T-cell (primary cell): ENCODE data around the gene ZNF563. TPM values are rescaled to one million over a fixed set of nuclear protein-coding genes. Genes with fewer than 3 reads are reported as not detected.

Experiments used
- ATAC-seq, 4 experiments: fragments of 200-7000 bp in 3 of 4; fragments of 150-1000 bp in 1 of 4; cut with Tn5 transposase; replicated peaks in 1 of 4; 1 replicate in 3 of 4; 2 replicates in 1 of 4; pipeline ENCODE4 v1.10.0; 2021; ENCODE audit warnings: moderate library complexity in 3 of 4, mild to moderate bottlenecking in 2 of 4, moderate number of reproducible peaks in 1 of 4
- CTCF ChIA-PET, 2 donors: fragments of 300-600 bp; sonication (Branson Sonifier 250); formaldehyde crosslinking; loops; one replicate each; lab custom pipeline; 2022; ENCODE audit warnings: antibody characterized with exemption in 2 of 2; lab: Charles Lee
- POLR2A ChIA-PET, 2 donors: fragments of 300-600 bp; sonication (Branson Sonifier 250); formaldehyde crosslinking; loops; one replicate each; lab custom pipeline; 2022; ENCODE audit warnings: antibody characterized with exemption in 2 of 2; lab: Charles Lee
- DNase-seq, 35 experiments: peaks; one replicate each; pipeline versions ENCODE4 v3.0.0 to v3.0.0-alpha.2; 2013 to 2023
- H3K27ac ChIP-seq: one replicate; pipeline ENCODE4 v1.5.1; 2013; ENCODE audit warnings: low read length
- H3K27me3 ChIP-seq, 2 experiments: replicated peaks in 1 of 2; 1 replicate in 1 of 2; 2 replicates in 1 of 2; pipeline versions ENCODE4 v1.6.1 to v1.7.0; 2013; ENCODE audit warnings: low read length in 1 of 2, mixed read lengths in 1 of 2; ENCODE audit not compliant: control insufficient read depth in 2 of 2, insufficient read depth in 2 of 2; ENCODE audit errors: extremely low read depth in 1 of 2
- H3K36me3 ChIP-seq, 2 donors: 1 replicate in 1 of 2; 2 replicates in 1 of 2; pipeline versions ENCODE4 v1.6.1 to v1.7.0; 2013; ENCODE audit warnings: low read length in 1 of 2; ENCODE audit not compliant: control insufficient read depth in 2 of 2, insufficient read depth in 1 of 2; ENCODE audit errors: extremely low read depth in 1 of 2
- H3K4me1 ChIP-seq, 2 experiments: 1 replicate in 1 of 2; 2 replicates in 1 of 2; pipeline versions ENCODE4 v1.6.1 to v1.7.0; 2013; ENCODE audit warnings: low read length in 2 of 2, mixed read lengths in 1 of 2; ENCODE audit not compliant: insufficient read depth in 2 of 2, control insufficient read depth in 1 of 2; ENCODE audit errors: extremely low read depth in 1 of 2
- H3K4me3 ChIP-seq, 2 donors: 1 replicate in 1 of 2; 2 replicates in 1 of 2; pipeline versions ENCODE4 v1.5.1 to v1.7.0; 2013; ENCODE audit warnings: mild to moderate bottlenecking in 2 of 2, low read length in 1 of 2, moderate library complexity in 1 of 2; ENCODE audit not compliant: control insufficient read depth in 1 of 2; ENCODE audit errors: extremely low read depth in 1 of 2
- H3K9me3 ChIP-seq: 2 replicates; pipeline ENCODE4 v1.7.0; 2013
- H3K27ac Mint-ChIP-seq, 2 donors: one replicate each; pipeline ENCODE4 v1.8.0; 2020 to 2021; ENCODE audit warnings: mild to moderate bottlenecking in 2 of 2, mixed read lengths in 2 of 2
- H3K27me3 Mint-ChIP-seq, 2 donors: one replicate each; pipeline ENCODE4 v1.8.0; 2021 to 2022; ENCODE audit warnings: mixed read lengths in 2 of 2
- H3K36me3 Mint-ChIP-seq: one replicate; pipeline ENCODE4 v1.8.0; 2021; ENCODE audit warnings: mixed read lengths
- H3K4me1 Mint-ChIP-seq, 3 donors: one replicate each; pipeline ENCODE4 v1.8.0; 2020 to 2022; ENCODE audit warnings: mixed read lengths in 3 of 3, mild to moderate bottlenecking in 1 of 3
- H3K4me3 Mint-ChIP-seq, 3 donors: one replicate each; pipeline ENCODE4 v1.8.0; 2020 to 2022; ENCODE audit warnings: mild to moderate bottlenecking in 3 of 3, mixed read lengths in 3 of 3, moderate library complexity in 3 of 3
- H3K9me3 Mint-ChIP-seq, 3 donors: one replicate each; pipeline ENCODE4 v1.8.0; 2020 to 2022; ENCODE audit warnings: mixed read lengths in 3 of 3
- WGBS: methylation state at CpG from one replicate; pipeline ENCODE4 v1.1.5; 2013; ENCODE audit warnings: missing lambda C conversion rate; ENCODE audit not compliant: insufficient coverage; 5-methylcytosine and 5-hydroxymethylcytosine counted together
- total RNA-seq, 35 experiments: library from RNA in 6 of 35; stranded (reverse) in 6 of 35; fragments of 120-200 nt in 1 of 35; gene quantifications; one replicate each; pipeline versions ENCODE4 v1.2.1 to v1.2.4 and lab custom pipeline; 2013 to 2026

Gene ZNF563
- total RNA-seq (10 to 100 TPM in 3 of 5 donors, 1 to 10 TPM in 2; 2.8 to 15.6 (median 13.9) TPM), total RNA-seq (lab: John Stamatoyannopoulos, UW) (3.2 to 33.2 (median 11.3) reads per million in 29 experiments)
- 9.4 TPM for total RNA-seq (2013)

DNA sequence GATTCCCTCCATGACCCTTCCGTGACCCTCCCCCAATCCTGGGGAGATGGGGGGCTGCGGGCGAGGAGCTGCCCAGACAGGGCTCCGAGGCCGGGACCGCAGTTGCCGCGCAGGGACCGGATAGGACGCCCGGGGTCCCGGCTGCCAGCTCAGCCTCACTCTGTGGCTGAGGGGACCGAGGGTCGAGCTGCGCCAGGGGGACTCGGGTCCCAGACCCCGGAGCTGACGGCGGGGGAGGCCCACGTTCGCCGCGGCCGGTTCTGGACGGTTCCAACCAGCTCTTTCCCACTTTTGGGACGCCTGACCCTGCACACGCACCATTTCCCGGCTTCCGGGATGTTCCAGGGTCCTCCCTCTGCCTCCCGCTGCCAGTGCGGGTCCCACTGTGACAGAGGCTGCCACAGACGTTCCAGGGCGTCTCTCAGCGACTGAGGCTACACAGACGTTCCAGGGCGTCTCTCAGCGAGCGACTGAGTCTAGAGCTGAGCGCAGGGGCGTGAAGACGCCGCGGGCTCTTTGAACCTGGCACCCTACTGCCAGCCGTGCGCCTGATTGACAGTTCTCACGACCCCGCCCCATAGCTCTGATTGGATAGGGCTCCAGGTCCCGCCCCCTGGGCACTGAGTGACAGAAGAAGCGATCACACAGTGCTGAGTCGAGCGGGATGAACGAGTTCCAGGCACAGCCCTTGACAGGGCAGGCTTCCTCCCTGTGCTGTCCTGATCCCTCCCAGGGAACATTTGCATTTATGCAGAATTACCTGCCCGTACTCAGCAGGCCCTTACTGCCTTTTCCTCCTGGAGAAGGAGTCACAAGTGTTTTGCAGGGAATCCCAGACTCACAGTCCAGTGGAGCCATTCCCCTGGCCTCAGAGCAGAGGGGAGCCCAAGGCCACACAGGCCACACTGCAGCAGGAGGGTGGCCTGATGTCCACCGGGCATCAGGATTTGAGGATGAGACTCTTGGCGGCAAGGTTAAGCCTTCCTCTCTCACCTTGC lies at the start of gene ZNF563:
ZNF563 (minus strand) TSS at position 472 of the 998 bp plus-strand sequence; CDS start at position 321, 151 bp downstream.
- H3K36me3 ChIP-seq: no peaks in the 10 kb centered on the region
- Mint-ChIP-seq H3K4me3 (peak within 1 kb of the TSS; percentile 91 to 98 (median 96)), H3K4me1 (peaks cover 39 to 42% (median 41%) of the 10 kb centered on the region in 3 donors), H3K27ac (peak within 1 kb of the TSS; percentile 97 to 98), H3K27me3 (no peaks in the 10 kb centered on the region), H3K9me3 (no peaks in the 10 kb centered on the region), H3K36me3 (no peaks in the 10 kb centered on the region)
- peak within 1 kb of the TSS; percentile 89 to 94 for H3K4me3 ChIP-seq
- H3K27me3 ChIP-seq: no peaks in the 10 kb centered on the region
- ATAC-seq: peak; percentile 96 to 98 (median 98)
- H3K9me3 ChIP-seq: no peaks in the 10 kb centered on the region
- 2% methylated on average over 53 of the region's 55 CpGs for WGBS
- peak within 1 kb of the TSS; percentile 90 for H3K27ac ChIP-seq
- H3K4me1 ChIP-seq: peaks cover 15 to 26% of the 10 kb centered on the region in 2 experiments
- DNase-seq: peak; percentile 94 to 99 (median 97)
- POLR2A ChIA-PET: interaction anchor here (0.5 to 1.9 kb wide), 10 partner anchors 9 to 1204 kb away, joined by 3 to 8 read pairs (median 5); partner anchors contain the start of genes ZNF136 (in 2 of the 2), ZNF44 (in 2 of the 2) and ZNF442 (in 1 of the 2)
- CTCF ChIA-PET: interaction anchor here (0.5 to 1.6 kb wide), 9 partner anchors 32 to 344 kb away, joined by 3 to 6 read pairs (median 4); partner anchors contain the start of genes ZNF136 (in 1 of the 2), ZNF20 (in 1 of the 2), ZNF442 (in 1 of the 2) and ZNF443 (in 1 of the 2)

DNA sequence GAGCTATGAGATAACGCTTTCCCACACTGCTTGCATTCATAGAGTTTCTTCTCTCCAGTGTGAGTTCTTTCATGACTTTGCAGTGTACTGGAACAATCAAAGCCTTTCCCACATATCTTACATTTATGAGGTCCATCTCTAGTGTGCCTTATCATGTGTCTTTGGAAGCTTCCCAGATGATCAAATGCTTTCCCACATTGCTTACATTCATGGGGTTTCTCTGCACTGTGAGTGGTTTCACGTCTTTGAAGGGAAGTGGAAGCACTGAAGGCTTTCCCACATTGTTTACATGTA lies 47.0 kb upstream of the ZNF563 start:
- H3K4me1 ChIP-seq: no peaks in the 10 kb centered on the region
- H3K9me3 ChIP-seq: peaks cover 2% of the 10 kb centered on the region
- H3K27me3 Mint-ChIP-seq: no peaks in the 10 kb centered on the region
- CTCF ChIA-PET: no interaction called here
- WGBS: no CpG with 5 or more reads among the region's 2 CpGs
- no peak overlapping the region for H3K27ac ChIP-seq
- no peak overlapping the region for H3K4me3 Mint-ChIP-seq
- no peaks in the 10 kb centered on the region for H3K27me3 ChIP-seq
- H3K4me3 ChIP-seq: no peak overlapping the region
- peaks cover 42% of the 10 kb centered on the region for H3K36me3 Mint-ChIP-seq
- peaks cover 6 to 52% (median 43%) of the 10 kb centered on the region in 3 donors for H3K9me3 Mint-ChIP-seq
- H3K4me1 Mint-ChIP-seq: no peaks in the 10 kb centered on the region
- no peak for DNase-seq
- H3K36me3 ChIP-seq: peaks cover 3 to 6% of the 10 kb centered on the region in 2 donors
- POLR2A ChIA-PET: no interaction called here
- ATAC-seq: no peak
- H3K27ac Mint-ChIP-seq: no peak overlapping the region

DNA sequence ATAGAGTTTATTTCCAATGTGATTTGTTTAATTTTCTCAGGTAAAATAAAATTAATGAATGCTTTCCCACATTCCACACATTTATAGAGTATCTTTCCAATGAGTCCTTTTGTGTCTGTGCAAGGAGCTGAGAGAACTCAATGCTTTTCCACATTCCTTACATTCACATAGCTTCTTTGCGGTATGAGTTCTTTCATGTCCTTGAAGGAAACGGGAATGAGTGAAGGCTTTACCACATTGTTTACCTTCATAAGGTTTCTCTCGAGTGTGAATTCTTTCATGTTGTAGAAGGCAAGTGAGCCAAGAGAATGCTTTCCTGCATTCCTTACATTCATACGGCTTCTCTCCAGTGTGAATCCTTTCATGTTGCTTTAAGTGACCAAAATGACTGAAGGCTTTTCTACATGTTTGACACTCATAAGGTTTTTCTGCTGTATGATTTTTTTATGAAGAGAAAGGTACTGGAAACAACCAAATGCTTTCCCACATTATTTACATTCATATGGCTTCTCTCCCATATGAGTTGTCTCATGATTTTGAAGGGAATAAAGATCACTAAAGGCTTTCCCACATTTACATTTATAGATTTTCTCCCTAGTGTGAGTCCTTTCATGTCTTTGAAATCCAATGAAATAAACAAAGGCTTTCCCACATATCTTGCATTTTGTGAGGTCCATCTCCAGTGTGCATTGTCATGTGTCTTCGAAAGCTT lies 46.5 kb upstream of the ZNF563 start:
- Histone ChIP-seq H3K27ac (no peak overlapping the region), H3K4me1 (no peaks in the 10 kb centered on the region), H3K27me3 (no peaks in the 10 kb centered on the region), H3K4me3 (no peak overlapping the region), H3K36me3 (peaks cover 3 to 6% of the 10 kb centered on the region in 2 donors), H3K9me3 (peaks cover 2% of the 10 kb centered on the region)
- Mint-ChIP-seq H3K9me3 (peaks cover 8 to 51% (median 41%) of the 10 kb centered on the region in 3 donors), H3K36me3 (peaks cover 45% of the 10 kb centered on the region), H3K27ac (no peak overlapping the region), H3K4me3 (no peak overlapping the region), H3K27me3 (no peaks in the 10 kb centered on the region), H3K4me1 (no peaks in the 10 kb centered on the region)
- no peak for ATAC-seq
- no peak for DNase-seq
- 100% methylated on average over 1 of the region's 5 CpGs for WGBS
- CTCF ChIA-PET: no interaction called here
- POLR2A ChIA-PET: no interaction called here

DNA sequence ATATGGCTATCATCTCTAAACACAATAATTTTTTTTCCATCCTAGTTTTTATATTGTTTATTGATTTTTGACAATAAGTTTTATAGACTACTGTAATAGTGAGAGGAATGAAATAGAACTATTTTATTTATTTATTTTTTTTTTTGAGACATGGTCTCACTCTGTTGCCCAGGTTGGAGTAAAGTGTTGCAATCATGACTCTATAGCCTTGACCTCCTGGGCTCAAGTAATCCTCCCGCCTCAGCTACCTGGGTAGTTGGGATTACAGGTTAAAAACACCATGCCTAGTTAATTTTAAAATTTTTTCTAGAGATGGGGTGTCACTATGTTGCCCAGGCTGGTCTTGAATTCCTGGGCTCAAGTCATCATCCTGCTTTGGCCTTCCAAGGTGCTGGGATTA lies 40.6 kb upstream of the ZNF563 start:
- no peaks in the 10 kb centered on the region for H3K4me1 Mint-ChIP-seq
- peaks cover 8 to 28% (median 24%) of the 10 kb centered on the region in 3 donors for H3K9me3 Mint-ChIP-seq
- ChIA-PET POLR2A (no interaction called here), CTCF (no interaction called here)
- DNase-seq (no peak), ATAC-seq (no peak)
- H3K36me3 Mint-ChIP-seq: peaks cover 12% of the 10 kb centered on the region
- Histone ChIP-seq H3K4me1 (no peaks in the 10 kb centered on the region), H3K27me3 (no peaks in the 10 kb centered on the region), H3K27ac (no peak overlapping the region), H3K36me3 (no peaks in the 10 kb centered on the region), H3K4me3 (no peak overlapping the region), H3K9me3 (peaks cover 2% of the 10 kb centered on the region)
- no peak overlapping the region for H3K27ac Mint-ChIP-seq
- WGBS: no CpG with 5 or more reads among the region's 1 CpG
- H3K27me3 Mint-ChIP-seq: no peaks in the 10 kb centered on the region
- H3K4me3 Mint-ChIP-seq: no peak overlapping the region

DNA sequence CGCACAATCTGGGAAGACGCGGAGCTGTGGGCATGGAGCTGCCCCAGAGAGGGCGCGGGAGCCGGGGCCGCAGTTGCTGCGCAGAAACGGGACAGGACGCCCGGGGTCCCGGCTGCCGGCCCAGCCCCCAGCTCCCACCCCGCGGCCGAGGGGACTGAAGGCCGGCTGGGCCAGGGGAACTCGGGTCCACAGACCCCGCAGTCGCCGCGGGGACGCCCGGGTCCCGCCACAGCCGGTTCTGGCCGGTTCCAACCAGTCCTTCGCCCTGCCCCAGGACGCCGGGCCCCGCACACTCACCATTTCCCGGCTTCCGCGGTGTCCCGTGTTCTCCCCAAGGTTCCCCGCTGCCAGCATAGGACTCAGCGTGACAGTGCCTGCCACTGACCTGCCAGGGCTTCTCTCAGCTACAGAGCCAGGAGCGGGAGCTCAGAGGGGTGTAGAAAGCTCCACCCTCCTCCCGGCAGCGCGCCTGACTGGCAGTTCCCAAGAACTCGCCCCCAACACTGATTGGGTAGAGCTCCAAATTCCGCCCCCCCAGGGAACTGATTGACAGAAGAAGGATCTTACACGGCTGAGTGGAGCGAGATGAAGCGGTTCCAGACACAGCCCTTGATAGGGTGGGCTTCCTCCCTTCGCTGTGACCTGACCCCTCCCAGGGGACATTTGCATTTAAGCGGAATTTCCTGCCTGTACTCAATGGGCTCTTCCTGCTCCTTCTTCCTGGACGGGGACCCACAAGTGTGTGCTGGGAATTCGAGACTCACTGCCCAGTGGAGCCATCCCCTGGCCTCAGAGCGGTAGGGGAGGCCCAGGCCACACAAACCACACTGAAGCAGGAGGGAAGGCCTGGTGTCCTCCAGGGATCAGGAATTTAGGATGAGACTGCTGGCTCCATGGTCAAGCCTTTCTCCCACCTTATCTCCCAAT lies 32.1 kb upstream of the ZNF563 start, which contains the start of gene ZNF442:
ZNF442 (minus strand) TSS at position 448 of the 927 bp plus-strand sequence. CDS start 2,052 bp downstream, outside the sequence.
- peak within 1 kb of the TSS; percentile 71 to 87 for H3K27ac Mint-ChIP-seq
- H3K27me3 ChIP-seq: peaks cover 0 to 14% of the 10 kb centered on the region in 2 experiments
- peaks cover 4% of the 10 kb centered on the region for H3K36me3 Mint-ChIP-seq
- H3K27ac ChIP-seq: peak within 1 kb of the TSS; percentile 8
- WGBS: 1% methylated on average over 49 of the region's 51 CpGs
- CTCF ChIA-PET: interaction anchor here in 1 of 2 donors (1.0 to 1.1 kb wide), 2 partner anchors 32 to 35 kb away, joined by 3 to 5 read pairs; partner anchors contain the start of gene ZNF563
- POLR2A ChIA-PET: interaction anchor here (0.6 to 0.9 kb wide), 3 partner anchors 32 to 399 kb away, joined by 3 to 8 read pairs (median 4); partner anchors contain the start of gene ZNF563 (in 1 of the 2)
- no peaks in the 10 kb centered on the region for H3K36me3 ChIP-seq
- DNase-seq: peak; percentile 60 to 90 (median 78)
- peaks cover 0 to 6% of the 10 kb centered on the region in 2 donors for H3K27me3 Mint-ChIP-seq
- H3K9me3 ChIP-seq: no peaks in the 10 kb centered on the region
- H3K4me3 ChIP-seq: peak within 1 kb of the TSS; percentile 67 to 70
- H3K4me1 Mint-ChIP-seq: peaks cover 23 to 27% (median 24%) of the 10 kb centered on the region in 3 donors
- H3K4me1 ChIP-seq: peaks cover 6 to 13% of the 10 kb centered on the region in 2 experiments
- peak within 1 kb of the TSS; percentile 94 to 95 (median 95) for H3K4me3 Mint-ChIP-seq
- ATAC-seq: peak; percentile 98 to 99 (median 99)
- H3K9me3 Mint-ChIP-seq: no peaks in the 10 kb centered on the region
